SK-N-SH treated with all-trans-retinoic acid at 6 μM for 48 hours (cell line): ENCODE data around the gene PTPRG.

Experiments used
- CREB5 ChIP-seq: fragments of 250-450 bp; sonication (Bioruptor Pico); IDR thresholded peaks from 2 replicates; pipeline ENCODE4 v1.5.1; 2020; ENCODE audit warnings: low read depth, mild to moderate bottlenecking, moderate library complexity
- CSDC2 ChIP-seq: fragments of 250-450 bp; sonication (Bioruptor Pico); IDR thresholded peaks from 2 replicates; pipeline ENCODE4 v1.5.0; 2020; ENCODE audit warnings: mild to moderate bottlenecking, moderate library complexity
- ESRRG ChIP-seq: fragments of 250-450 bp; sonication (Bioruptor Pico); IDR thresholded peaks from 2 replicates; pipeline ENCODE4 v1.6.1; 2021; ENCODE audit warnings: mild to moderate bottlenecking
- OSR1 ChIP-seq: fragments of 250-450 bp; sonication (Bioruptor Pico); IDR thresholded peaks from 2 replicates; pipeline ENCODE4 v1.8.0; 2022; ENCODE audit warnings: moderate library complexity, mild to moderate bottlenecking, inconsistent platforms
- PATZ1 ChIP-seq: fragments of 250-450 bp; sonication (Bioruptor Pico); IDR thresholded peaks from 2 replicates; pipeline ENCODE4 v1.8.0; 2020; ENCODE audit warnings: mild to moderate bottlenecking, moderate library complexity, borderline replicate concordance
- PPARA ChIP-seq: fragments of 250-450 bp; sonication (Bioruptor Pico); IDR thresholded peaks from 2 replicates; pipeline ENCODE4 v1.5.0; 2020; ENCODE audit warnings: mild to moderate bottlenecking, borderline replicate concordance
- RARB ChIP-seq: fragments of 250-450 bp; sonication (Bioruptor Pico); IDR thresholded peaks from 2 replicates; pipeline ENCODE4 v1.8.0; 2021; ENCODE audit warnings: mild to moderate bottlenecking, moderate library complexity
- TOX ChIP-seq: fragments of 250-450 bp; sonication (Bioruptor Pico); IDR thresholded peaks from 2 replicates; pipeline ENCODE4 v1.8.0; 2021; ENCODE audit warnings: mild to moderate bottlenecking, moderate library complexity, borderline replicate concordance
- ZC3H10 ChIP-seq: fragments of 250-450 bp; sonication (Bioruptor Pico); IDR thresholded peaks from 2 replicates; pipeline ENCODE4 v1.5.1; 2021; ENCODE audit warnings: mild to moderate bottlenecking, moderate library complexity
- ZFP3 ChIP-seq: fragments of 250-450 bp; sonication (Bioruptor Pico); IDR thresholded peaks from 2 replicates; pipeline ENCODE4 v1.5.0; 2020; ENCODE audit warnings: mild to moderate bottlenecking, moderate library complexity
- ZFP30 ChIP-seq: fragments of 450-650 bp; formaldehyde crosslinking; IDR thresholded peaks from 2 replicates; pipeline ENCODE4 v1.5.0; 2022; ENCODE audit warnings: mild to moderate bottlenecking, moderate library complexity
- ZNF70 ChIP-seq: fragments of 450-650 bp; formaldehyde crosslinking; IDR thresholded peaks from 2 replicates; pipeline ENCODE4 v1.5.0; 2020; ENCODE audit warnings: mild to moderate bottlenecking, moderate library complexity

GRCh38 chr3:62229908-62230307 lies 668.5 kb downstream of the PTPRG start:
- TF ChIP-seq ZFP3 (no peak), PPARA (CRISPR knock-in tag) (no peak), ZC3H10 (CRISPR knock-in tag) (no peak), RARB (CRISPR knock-in tag) (no peak), TOX (CRISPR knock-in tag) (no peak), PATZ1 (no peak), CREB5 (CRISPR knock-in tag) (no peak), OSR1 (CRISPR knock-in tag) (no peak), ESRRG (no peak), ZFP30 (CRISPR knock-in tag) (no peak), ZNF70 (CRISPR knock-in tag) (no peak), CSDC2 (CRISPR knock-in tag) (no peak)
